B cell (primary cell): Measurements from ENCODE around the gene HDHD3. TPM values are rescaled to one million over a fixed set of nuclear protein-coding genes. Genes with fewer than 3 reads are reported as not detected.

ENCODE experiments used
- ATAC-seq: fragments of 200-7000 bp; cut with Tn5 transposase; one replicate; pipeline ENCODE4 v1.10.0; 2021; ENCODE audit warnings: low read depth, mild to moderate bottlenecking, moderate number of reproducible peaks, moderate library complexity
- CTCF ChIA-PET: fragments of 350-600 bp; sonication (Branson Sonifier 250); formaldehyde crosslinking; loops from one replicate; lab custom pipeline; 2021; ENCODE audit warnings: antibody characterized with exemption, inconsistent platforms; lab: Charles Lee
- POLR2A ChIA-PET: fragments of 350-600 bp; sonication (Branson Sonifier 250); formaldehyde crosslinking; loops from one replicate; lab custom pipeline; 2021; ENCODE audit warnings: antibody characterized with exemption; lab: Charles Lee
- DNase-seq: peaks from one replicate; pipeline ENCODE4 v3.0.0; 2013
- H2AFZ ChIP-seq: 2 replicates; pipeline ENCODE4 v1.6.1; 2012; ENCODE audit warnings: mild to moderate bottlenecking, low read depth, low read length; ENCODE audit not compliant: insufficient read depth, poor library complexity, severe bottlenecking
- H3K27ac ChIP-seq, 2 donors: 1 replicate in 1 of 2; 2 replicates in 1 of 2; pipeline ENCODE4 v1.5.1; 2012 to 2013; ENCODE audit warnings: low read length in 2 of 2, mild to moderate bottlenecking in 2 of 2, moderate library complexity in 1 of 2
- H3K27me3 ChIP-seq, 4 experiments: fragments of 200-600 bp in 1 of 4; sonication (generic) in 1 of 4; replicated peaks in 1 of 4; 1 replicate in 2 of 4; 2 replicates in 2 of 4; pipeline versions ENCODE4 v1.6.1 to v1.7.0; 2013 to 2016; ENCODE audit warnings: low read length in 3 of 4, mild to moderate bottlenecking in 2 of 4, mixed read lengths in 1 of 4, moderate library complexity in 1 of 4; ENCODE audit not compliant: insufficient read depth in 4 of 4, control insufficient read depth in 3 of 4; ENCODE audit errors: control extremely low read depth in 1 of 4
- H3K36me3 ChIP-seq, 2 experiments: replicated peaks in 1 of 2; 1 replicate in 1 of 2; 2 replicates in 1 of 2; pipeline versions ENCODE4 v1.6.1 to v1.7.1; 2013; ENCODE audit warnings: low read length in 1 of 2; ENCODE audit not compliant: insufficient read depth in 2 of 2, control insufficient read depth in 1 of 2; ENCODE audit errors: control extremely low read depth in 1 of 2, extremely low read depth in 1 of 2
- H3K4me1 ChIP-seq, 2 donors: fragments of 200-600 bp in 1 of 2; sonication (generic) in 1 of 2; 1 replicate in 1 of 2; 2 replicates in 1 of 2; pipeline versions ENCODE4 v1.5.1 to v1.6.1; 2013 to 2017; ENCODE audit warnings: low read length in 2 of 2; ENCODE audit not compliant: control insufficient read depth in 2 of 2, insufficient read depth in 2 of 2
- H3K4me2 ChIP-seq: replicated peaks from 2 replicates; pipeline ENCODE3; 2012; ENCODE audit warnings: mild to moderate bottlenecking, low read depth, low read length; ENCODE audit not compliant: poor library complexity, severe bottlenecking
- H3K4me3 ChIP-seq, 5 experiments: fragments of 200-600 bp in 1 of 5; sonication (generic) in 1 of 5; 1 replicate in 3 of 5; 2 replicates in 2 of 5; pipeline versions ENCODE4 v1.5.1 to v1.7.0; 2011 to 2016; ENCODE audit warnings: low read length in 4 of 5, mild to moderate bottlenecking in 4 of 5, low read depth in 2 of 5, control low read depth in 1 of 5, moderate library complexity in 1 of 5; ENCODE audit not compliant: insufficient read depth in 1 of 5; ENCODE audit errors: control extremely low read depth in 1 of 5, extremely low read depth in 1 of 5
- H3K79me2 ChIP-seq: fragments of 200-600 bp; sonication (generic); one replicate; pipeline ENCODE4 v1.6.0; 2016; ENCODE audit warnings: low read length; ENCODE audit not compliant: control insufficient read depth, insufficient read depth
- H3K9ac ChIP-seq: fragments of 200-600 bp; sonication (generic); 2 replicates; pipeline ENCODE4 v1.6.1; 2017; ENCODE audit warnings: mild to moderate bottlenecking, low read length, moderate library complexity
- H3K9me3 ChIP-seq, 3 donors: one replicate each; pipeline versions ENCODE4 v1.6.1 to v1.7.1; 2013; ENCODE audit warnings: low read length in 2 of 3; ENCODE audit not compliant: control insufficient read depth in 2 of 3, insufficient read depth in 1 of 3; ENCODE audit errors: control extremely low read depth in 1 of 3
- H4K20me1 ChIP-seq: 2 replicates; pipeline ENCODE4 v1.6.0; 2012; ENCODE audit warnings: mild to moderate bottlenecking, low read length; ENCODE audit not compliant: insufficient read depth, control insufficient read depth, poor library complexity, severe bottlenecking
- H3K27ac Mint-ChIP-seq: one replicate; pipeline ENCODE4 v1.8.0; 2021; ENCODE audit warnings: mixed read lengths
- H3K27me3 Mint-ChIP-seq: one replicate; pipeline ENCODE4 v1.8.0; 2021; ENCODE audit warnings: mixed read lengths
- H3K4me1 Mint-ChIP-seq: one replicate; pipeline ENCODE4 v1.8.0; 2021; ENCODE audit warnings: mixed read lengths
- H3K4me3 Mint-ChIP-seq: one replicate; pipeline ENCODE4 v1.8.0; 2021; ENCODE audit warnings: mixed read lengths
- H3K9me3 Mint-ChIP-seq: one replicate; pipeline ENCODE4 v1.8.0; 2022; ENCODE audit warnings: mixed read lengths; ENCODE audit not compliant: insufficient read depth
- CTCF ChIP-seq: fragments of 200-600 bp; IDR thresholded peaks from one replicate; pipeline ENCODE4 v1.8.0; 2022; ENCODE audit warnings: antibody characterized with exemption, mild to moderate bottlenecking
- EZH2 ChIP-seq: IDR thresholded peaks from 2 replicates; pipeline ENCODE4 v1.6.1; 2012; ENCODE audit warnings: borderline replicate concordance, low read depth, mild to moderate bottlenecking, moderate library complexity, low read length; ENCODE audit not compliant: insufficient read depth, poor library complexity, severe bottlenecking
- WGBS: methylation state at CpG from one replicate; pipeline ENCODE4 v1.1.5; 2013; ENCODE audit warnings: missing lambda C conversion rate; ENCODE audit not compliant: insufficient coverage; 5-methylcytosine and 5-hydroxymethylcytosine counted together
- intact Hi-C: fragments of 100-400 bp; cut with micrococcal nuclease; formaldehyde crosslinking; loops from one replicate; pipeline ENCODE4 v1.10.0; 2022
- polyA plus RNA-seq: library from polyadenylated mRNA; depleted of rRNA; stranded (reverse); fragments of >200 nt; gene quantifications from 2 replicates; pipeline ENCODE4 v1.2.3, GENCODE V29; 2012
- total RNA-seq, 2 donors: library from RNA; stranded (reverse); fragments of 120-200 nt in 1 of 2; gene quantifications; 1 replicate in 1 of 2; 2 replicates in 1 of 2; pipeline versions ENCODE4 v1.2.3 to v1.2.4, GENCODE V29; 2013 to 2022

Gene HDHD3
- total and polyA plus RNA-seq, 2 donors (not counting 1 experiment from before 2014, with no cell fraction given), result 26.2 to 36.3 TPM

GRCh38 chr9:113390192-113390960, 13.6 kb upstream of the HDHD3 start:
- Mint-ChIP-seq H3K27me3 (no peaks in the 10 kb centered on the region), H3K4me3 (no peak overlapping the region), H3K27ac (no peak overlapping the region), H3K4me1 (no peaks in the 10 kb centered on the region), H3K9me3 (no peaks in the 10 kb centered on the region)
- no peaks in the 10 kb centered on the region for H4K20me1 ChIP-seq
- no peak for ATAC-seq
- no peaks in the 10 kb centered on the region for H3K79me2 ChIP-seq
- H3K4me2 ChIP-seq, result no peak overlapping the region
- WGBS, result 97% methylated on average over 17 of the region's 17 CpGs
- H2AFZ ChIP-seq, result no peak overlapping the region
- H3K4me3 ChIP-seq, result no peak overlapping the region
- POLR2A ChIA-PET, result no interaction called here
- peaks cover 0 to 55% of the 10 kb centered on the region in 2 experiments for H3K36me3 ChIP-seq
- intact Hi-C loops, result no loop called here
- no peak overlapping the region for H3K9ac ChIP-seq
- no peak for TF ChIP-seq EZH2
- TF ChIP-seq CTCF, result no peak
- H3K9me3 ChIP-seq, result no peaks in the 10 kb centered on the region
- H3K27me3 ChIP-seq, result no peaks in the 10 kb centered on the region
- DNase-seq, result no peak
- H3K4me1 ChIP-seq, result no peaks in the 10 kb centered on the region
- CTCF ChIA-PET, result no interaction called here
- H3K27ac ChIP-seq, result no peak overlapping the region

GRCh38 chr9:113389451-113389850, 12.7 kb upstream of the HDHD3 start:
- WGBS, result 93% methylated on average over 10 of the region's 11 CpGs
- intact Hi-C loops, result no loop called here
- ChIA-PET POLR2A (no interaction called here), CTCF (no interaction called here)
- no peaks in the 10 kb centered on the region for H3K27me3 ChIP-seq
- H3K9me3 Mint-ChIP-seq, result no peaks in the 10 kb centered on the region
- no peaks in the 10 kb centered on the region for H4K20me1 ChIP-seq
- ATAC-seq (no peak), DNase-seq (no peak)
- H3K27ac ChIP-seq, result no peak overlapping the region
- no peak overlapping the region for H3K9ac ChIP-seq
- H3K4me3 Mint-ChIP-seq, result no peak overlapping the region
- H3K4me3 ChIP-seq, result no peak overlapping the region
- no peak for TF ChIP-seq CTCF
- no peak for TF ChIP-seq EZH2
- no peaks in the 10 kb centered on the region for H3K79me2 ChIP-seq
- no peaks in the 10 kb centered on the region for H3K27me3 Mint-ChIP-seq
- H3K4me1 ChIP-seq, result no peaks in the 10 kb centered on the region
- peaks cover 0 to 53% of the 10 kb centered on the region in 2 experiments for H3K36me3 ChIP-seq
- no peak overlapping the region for H3K4me2 ChIP-seq
- H2AFZ ChIP-seq, result no peak overlapping the region
- H3K4me1 Mint-ChIP-seq, result no peaks in the 10 kb centered on the region
- no peaks in the 10 kb centered on the region for H3K9me3 ChIP-seq
- H3K27ac Mint-ChIP-seq, result no peak overlapping the region
